ENCODE data around the gene TBC1D22B.

The TBC1D22B gene

GRCh38 chr6:37239950-37240713 is 17.4 kb upstream of the TBC1D22B start:
- peak; percentile 65 for DNase-seq (ENCODE audit: low spot score)

- DNase-seq (ENCODE audit: low spot score), result no peak
Measured at GRCh38 chr6:37241131-37241530, 16.4 kb upstream of the TBC1D22B start.

- no peak for DNase-seq (ENCODE audit: low spot score)
Measured at GRCh38 chr6:37241775-37242428, 15.7 kb upstream of the TBC1D22B start.

- DNase-seq (ENCODE audit: low spot score), result peak; percentile 88
Measured at GRCh38 chr6:37242429-37243052, 15.0 kb upstream of the TBC1D22B start.

GRCh38 chr6:37243131-37243815 is 14.3 kb upstream of the TBC1D22B start:
- no peak for DNase-seq (ENCODE audit: low spot score)

GRCh38 chr6:37243816-37244370 is 13.7 kb upstream of the TBC1D22B start:
- DNase-seq (ENCODE audit: low spot score), result no peak

GRCh38 chr6:37244430-37245310 is 12.9 kb upstream of the TBC1D22B start:
- DNase-seq (ENCODE audit: low spot score), result peak; percentile 86

GRCh38 chr6:37251211-37251780 is 6.3 kb upstream of the TBC1D22B start:
- peak; percentile 15 for DNase-seq (ENCODE audit: low spot score)

- no peak for DNase-seq (ENCODE audit: low spot score)
Measured at GRCh38 chr6:37253486-37254007, 4.0 kb upstream of the TBC1D22B start.

- no peak for DNase-seq (ENCODE audit: low spot score)
Measured at GRCh38 chr6:37254881-37255280, 2.7 kb upstream of the TBC1D22B start.

GRCh38 chr6:37256692-37257319 is 766 bp upstream of the TBC1D22B start:
- DNase-seq (ENCODE audit: low spot score), result no peak

- DNase-seq (ENCODE audit: low spot score), result no peak
Measured at GRCh38 chr6:37257320-37257633, 295 bp upstream of the TBC1D22B start.

GRCh38 chr6:37258405-37259105 is 983 bp downstream of the TBC1D22B start:
- DNase-seq (ENCODE audit: low spot score), result no peak

GRCh38 chr6:37259191-37259590 is 1.6 kb downstream of the TBC1D22B start:
- no peak for DNase-seq (ENCODE audit: low spot score)

- no peak for DNase-seq (ENCODE audit: low spot score)
Measured at GRCh38 chr6:37260040-37260439, 2.5 kb downstream of the TBC1D22B start.

GRCh38 chr6:37260444-37260843 is 2.9 kb downstream of the TBC1D22B start:
- DNase-seq (ENCODE audit: low spot score), result no peak

GRCh38 chr6:37261198-37261597 is 3.6 kb downstream of the TBC1D22B start:
- DNase-seq (ENCODE audit: low spot score), result no peak

GRCh38 chr6:37262446-37263026 is 5.0 kb downstream of the TBC1D22B start:
- DNase-seq (ENCODE audit: low spot score), result no peak

GRCh38 chr6:37265001-37265400 is 7.4 kb downstream of the TBC1D22B start:
- DNase-seq (ENCODE audit: low spot score), result no peak
